HG03457 (cell line): Measurements from ENCODE around the gene ANKRD33B.

Source experiments
- ATAC-seq: cut with Tn5 transposase; IDR thresholded peaks from one replicate; pipeline ENCODE4 v1.9.1; 2021; ENCODE audit warnings: moderate number of reproducible peaks; ENCODE audit not compliant: unreplicated experiment

Gene ANKRD33B

DNA sequence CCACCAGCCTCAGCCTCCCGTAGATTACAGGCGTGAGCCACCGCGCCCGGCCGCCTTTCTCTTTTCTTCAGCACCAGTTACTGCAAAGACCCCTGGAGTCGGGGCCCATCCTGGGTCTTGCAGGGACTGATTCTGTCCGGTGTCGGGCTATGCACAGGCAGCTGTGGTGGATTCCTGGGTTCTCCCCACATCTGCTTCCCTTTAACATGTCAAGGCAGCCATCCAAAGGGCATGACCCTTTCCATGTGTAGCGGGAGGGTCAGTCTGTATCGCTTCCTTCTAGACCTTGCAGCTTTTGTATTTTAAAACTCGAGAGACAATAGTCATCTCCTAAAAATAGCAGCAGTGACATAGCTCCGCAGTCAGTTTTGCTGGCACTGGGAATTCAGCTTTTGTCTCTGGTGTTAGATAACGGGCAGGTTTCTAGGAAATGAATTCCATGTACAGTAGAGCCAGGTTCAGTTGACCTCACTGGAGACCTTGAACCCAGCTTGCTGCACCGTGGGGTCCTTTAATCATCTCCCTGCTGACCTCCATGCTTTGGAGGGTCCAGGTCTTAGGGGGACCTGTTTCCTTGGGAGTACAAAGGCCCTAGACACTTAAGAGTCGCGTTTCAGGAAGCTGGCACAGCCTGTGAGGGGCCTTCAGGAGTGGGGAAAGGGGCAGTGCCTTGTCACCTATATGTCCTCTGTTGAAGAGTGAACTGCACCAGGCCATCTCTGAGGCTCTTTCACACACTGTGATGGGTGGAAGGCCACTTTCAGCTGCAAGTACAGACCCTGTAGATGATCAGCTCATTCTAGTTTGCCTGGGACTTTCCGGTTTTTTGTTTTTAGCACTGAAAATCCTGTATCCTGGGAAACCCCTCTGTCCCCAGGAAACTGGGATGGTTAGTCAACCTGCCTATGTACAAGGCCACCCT, 13.8 kb downstream of the ANKRD33B start:
- peak; percentile 44 for ATAC-seq

DNA sequence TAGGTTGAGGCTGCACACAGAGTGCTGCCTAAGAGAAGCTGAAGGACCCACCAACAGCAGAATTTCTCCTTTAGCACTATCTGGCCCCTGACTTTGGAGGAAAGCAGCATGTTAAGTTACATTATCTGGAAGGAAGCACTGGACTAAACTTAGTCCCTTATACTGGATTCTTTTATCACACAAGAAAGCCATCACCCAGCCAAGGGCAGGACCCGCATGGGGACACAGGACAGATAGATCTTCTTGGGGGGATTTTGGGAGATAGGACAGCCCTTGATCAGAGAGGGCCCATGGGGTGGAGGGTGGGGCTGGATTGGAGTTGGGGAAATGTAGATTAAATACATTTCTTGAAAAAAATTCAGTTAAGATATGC, 14.4 kb downstream of the ANKRD33B start:
- no peak for ATAC-seq

DNA sequence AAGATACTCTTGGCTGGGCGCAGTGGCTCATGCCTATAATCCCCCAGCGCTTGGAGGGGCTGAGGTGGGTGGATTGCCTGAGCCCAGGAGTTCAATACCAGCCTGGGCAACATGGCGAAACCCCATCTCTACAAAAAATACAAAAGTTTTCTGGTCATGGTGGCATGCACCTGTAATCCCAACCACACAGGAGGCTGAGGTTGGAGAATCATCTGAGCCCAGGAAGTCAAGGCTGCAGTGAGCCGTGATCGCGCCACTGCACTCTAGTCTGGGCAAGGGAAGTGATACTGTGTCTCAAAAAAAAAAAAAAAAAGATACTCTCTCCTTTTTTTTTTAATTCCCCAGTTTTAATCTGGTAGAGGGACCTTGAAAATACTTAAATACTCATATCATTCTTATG, 15.0 kb downstream of the ANKRD33B start:
- ATAC-seq: no peak

DNA sequence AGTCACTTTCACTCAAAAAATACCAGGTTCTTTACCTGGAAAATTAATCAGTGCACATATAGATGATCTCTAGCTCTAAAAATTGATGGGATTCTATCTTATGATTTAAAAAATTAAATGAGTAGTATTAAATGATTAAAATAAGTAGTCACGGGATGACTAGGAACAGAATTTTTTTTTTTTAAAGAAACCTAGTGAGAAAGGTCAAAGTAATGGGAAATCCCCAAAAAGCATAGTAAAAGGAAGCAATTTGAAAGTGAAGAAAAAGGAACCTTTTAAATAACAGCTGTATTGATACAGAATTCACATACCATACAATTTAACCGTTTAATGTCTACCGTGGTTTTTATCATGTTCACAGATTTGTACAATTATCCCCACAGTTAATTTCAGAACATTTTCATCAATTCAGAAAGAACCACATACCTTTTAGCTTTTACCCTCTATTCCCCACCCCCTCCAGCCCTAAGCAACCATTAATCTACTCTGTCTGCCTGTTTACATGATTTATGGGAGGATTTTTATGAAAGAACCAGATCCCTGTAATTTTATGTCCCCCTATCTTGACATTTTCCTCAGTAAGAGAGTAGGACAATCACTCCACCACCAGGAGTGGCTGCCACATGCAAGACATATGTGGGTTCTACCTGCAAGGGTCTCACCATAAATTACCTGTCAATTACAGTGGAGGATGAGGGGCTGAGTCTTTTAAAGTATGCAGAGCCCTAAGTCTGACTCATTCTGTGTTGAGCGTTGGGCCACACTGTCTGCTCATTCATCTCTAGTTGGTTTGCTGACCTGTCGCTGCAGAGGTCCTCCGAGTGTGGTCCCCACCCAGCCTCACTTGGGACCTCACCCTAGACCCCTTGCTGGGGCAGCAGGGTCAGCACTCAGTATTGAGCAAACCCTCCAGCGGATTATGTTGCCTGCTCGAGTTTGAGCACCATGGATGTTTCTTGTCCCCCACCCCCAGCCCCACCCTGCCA, 16.0 kb downstream of the ANKRD33B start:
- ATAC-seq: no peak

DNA sequence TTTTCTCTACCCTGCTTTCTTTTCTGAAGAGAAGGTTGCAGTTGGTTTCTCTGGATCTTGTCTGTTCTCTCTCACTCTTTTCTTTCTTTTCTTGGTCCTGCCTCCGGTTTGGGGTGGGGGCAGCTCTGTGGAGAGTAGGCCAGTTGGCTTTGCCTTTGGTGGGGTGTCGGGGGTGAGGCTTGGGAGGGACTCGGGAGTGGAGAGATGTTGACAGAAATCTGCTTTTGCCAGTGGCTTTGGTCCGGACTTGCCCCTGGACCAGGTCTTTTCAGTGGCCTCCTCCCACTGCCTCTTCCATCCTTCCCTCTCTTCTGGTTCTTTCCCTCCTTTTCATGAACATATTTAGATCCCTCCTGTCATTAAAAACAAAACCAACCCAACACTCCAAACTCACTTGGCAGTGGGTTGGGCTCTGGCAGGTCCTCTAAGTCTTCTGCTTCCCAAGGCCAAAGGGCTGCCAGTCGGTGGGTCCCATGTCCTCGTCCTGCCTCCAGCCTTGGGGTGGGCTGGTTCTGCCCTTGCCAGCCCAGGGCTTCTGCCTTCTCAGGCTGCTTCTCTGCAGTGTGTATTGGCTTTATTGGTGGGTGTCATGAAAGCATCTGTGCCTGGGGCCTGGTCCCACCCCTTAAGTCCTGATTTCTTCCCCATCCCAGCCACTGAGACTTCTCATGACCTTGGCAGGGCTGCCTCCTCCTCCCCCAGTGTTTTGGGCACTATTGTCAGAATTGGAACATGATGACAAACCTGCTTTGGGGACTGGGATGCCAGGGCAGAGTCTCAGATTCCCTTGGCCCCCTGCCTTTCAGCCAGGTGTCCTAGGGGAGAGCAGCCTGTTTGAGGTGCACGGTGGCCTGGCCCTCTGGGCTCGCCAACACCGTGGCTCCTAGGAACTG, 16.9 kb downstream of the ANKRD33B start:
- no peak for ATAC-seq

DNA sequence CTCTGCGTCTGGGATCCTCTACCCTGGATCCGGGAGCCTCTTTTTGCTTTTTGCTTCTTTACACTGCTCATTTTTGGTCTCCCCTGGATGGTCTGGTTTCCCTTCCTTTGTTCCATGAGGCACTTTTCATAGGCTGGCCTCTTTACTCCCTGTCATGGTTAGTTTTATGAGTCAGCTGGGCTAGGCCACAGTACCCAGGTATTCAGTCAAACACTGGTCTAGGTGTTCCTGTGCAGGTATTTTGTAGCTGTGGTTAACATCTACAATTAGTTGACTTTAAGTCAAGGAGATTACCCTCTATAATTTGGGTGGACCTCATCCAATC, 17.5 kb downstream of the ANKRD33B start:
- ATAC-seq: no peak

DNA sequence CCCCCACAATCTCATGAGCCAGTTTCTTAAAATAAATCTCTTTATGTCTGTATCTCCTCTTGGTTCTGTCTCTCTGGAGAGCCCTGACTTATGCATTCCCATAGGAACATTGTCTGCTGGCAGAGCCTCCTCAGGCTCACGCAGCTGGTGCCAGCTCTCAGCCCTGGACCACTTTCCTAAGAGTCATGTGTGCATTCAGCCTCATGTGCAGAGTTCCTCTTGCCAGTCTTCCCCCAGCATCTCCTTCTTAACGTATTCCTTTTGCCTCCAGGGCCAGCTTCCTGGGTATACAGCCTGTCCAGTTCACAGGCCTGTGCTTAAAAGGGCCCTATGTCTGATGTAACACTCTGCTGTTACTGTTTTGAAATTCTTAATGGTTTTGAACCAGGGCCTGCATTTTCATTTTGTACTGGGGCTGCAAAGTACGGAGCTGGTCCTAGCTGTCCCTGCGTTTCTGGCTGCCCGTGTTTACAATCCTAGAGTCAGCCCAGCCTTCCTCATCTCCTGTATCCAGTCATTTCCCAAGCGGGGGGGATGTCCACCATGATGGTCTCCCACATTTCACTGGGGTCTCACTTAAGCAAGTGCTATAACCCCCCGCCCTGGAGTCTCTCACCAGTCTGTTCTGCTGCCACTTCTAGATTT, 18.1 kb downstream of the ANKRD33B start:
- ATAC-seq: no peak

DNA sequence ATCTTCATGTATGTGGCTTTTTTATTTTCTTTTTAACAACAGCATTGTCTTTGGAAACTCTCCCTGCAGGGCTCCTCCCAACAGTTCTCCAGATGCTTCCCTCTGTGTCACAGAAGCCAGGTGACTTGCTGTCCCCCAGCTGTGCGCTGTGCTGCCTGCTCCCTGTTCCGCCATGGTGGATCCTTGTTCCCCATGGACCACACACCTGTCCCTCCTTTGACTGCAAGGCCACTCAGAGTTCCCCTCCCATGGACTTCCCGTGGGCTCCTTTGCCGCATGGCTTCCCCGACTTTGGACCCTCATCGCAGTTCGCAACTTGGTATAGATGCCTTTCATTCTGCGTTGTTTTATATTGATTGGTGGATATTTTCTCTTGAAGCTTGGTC, 18.6 kb downstream of the ANKRD33B start:
- ATAC-seq: no peak

DNA sequence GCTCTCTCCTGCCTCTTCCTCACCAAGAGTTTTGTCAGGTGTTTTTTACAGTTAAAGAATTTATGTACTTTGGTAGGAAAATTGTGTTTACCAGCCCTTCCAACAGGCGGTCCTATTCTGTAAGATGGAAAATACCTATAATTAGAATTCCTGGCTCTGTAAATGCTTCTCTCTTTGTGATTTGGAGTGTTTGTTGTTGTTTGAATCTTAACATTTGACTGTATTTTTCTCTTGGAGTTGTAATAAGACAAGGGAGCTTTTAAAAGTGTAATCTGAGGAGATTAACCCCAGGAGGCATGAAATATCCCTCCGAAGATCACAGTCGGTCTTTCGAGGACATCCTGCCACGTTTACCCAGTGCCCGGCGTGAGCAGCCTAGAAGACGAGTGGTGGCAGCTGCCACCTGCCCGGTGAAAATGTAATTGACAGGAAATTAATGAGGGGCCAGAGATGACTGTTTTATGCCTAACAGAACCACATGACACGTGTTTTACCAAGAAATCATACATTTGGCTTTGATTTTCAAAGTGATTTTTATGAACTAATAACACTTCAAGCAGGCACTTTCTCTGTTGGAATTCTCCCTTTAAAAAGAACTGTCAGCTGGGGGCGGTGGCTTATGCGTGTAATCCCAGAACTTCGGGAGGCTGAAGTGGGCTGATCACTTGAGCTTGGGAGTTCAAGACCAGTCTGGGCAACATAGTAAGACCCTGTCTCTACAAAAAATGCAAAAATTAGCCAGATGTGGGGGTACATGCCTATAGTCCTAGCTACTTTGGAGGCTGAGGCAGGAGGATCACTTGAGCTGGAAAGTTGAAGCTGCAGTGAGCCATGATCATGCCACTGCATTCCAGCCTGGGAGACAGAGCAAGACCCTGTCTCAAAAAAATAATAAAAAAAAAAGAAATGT, 20.0 kb downstream of the ANKRD33B start:
- ATAC-seq: no peak

DNA sequence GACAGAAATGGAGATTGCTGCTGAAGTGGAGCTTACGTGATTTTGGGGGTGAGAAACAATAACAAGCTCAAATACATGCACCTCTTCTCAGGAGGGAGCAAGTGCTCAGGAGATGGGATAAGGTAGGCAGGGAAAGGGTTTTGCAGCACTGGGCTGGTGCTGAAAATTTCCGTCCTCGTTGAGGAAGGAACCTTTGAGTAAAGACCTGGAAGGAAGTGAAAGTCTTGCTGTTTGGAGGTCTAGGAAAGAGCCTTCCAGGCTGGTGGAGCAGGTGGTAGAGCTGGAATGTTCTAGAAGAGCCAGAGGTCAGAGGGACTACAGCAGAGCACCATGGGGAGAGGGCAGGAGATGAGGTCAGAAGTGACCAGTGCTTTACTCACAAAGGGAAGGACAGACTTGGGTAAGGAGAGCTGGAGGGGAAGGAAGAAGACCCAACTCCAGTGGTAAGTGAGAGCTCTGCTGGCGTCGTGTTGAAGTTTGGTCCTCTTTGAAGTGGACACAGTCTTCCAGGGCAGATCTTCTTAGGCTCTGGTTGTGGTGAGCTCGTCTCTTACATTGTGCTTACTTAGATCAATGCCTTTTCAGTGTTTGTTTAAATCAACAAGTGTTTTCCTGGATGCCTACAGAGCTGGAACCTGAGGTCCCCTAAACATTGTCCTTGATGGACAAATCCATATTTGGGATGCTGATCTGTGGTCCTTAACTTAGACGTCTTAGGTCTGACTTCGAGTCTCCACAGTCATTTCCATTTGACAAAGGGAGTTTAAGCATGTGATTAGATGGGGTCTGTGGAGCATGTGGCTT, 21.0 kb downstream of the ANKRD33B start:
- no peak for ATAC-seq

DNA sequence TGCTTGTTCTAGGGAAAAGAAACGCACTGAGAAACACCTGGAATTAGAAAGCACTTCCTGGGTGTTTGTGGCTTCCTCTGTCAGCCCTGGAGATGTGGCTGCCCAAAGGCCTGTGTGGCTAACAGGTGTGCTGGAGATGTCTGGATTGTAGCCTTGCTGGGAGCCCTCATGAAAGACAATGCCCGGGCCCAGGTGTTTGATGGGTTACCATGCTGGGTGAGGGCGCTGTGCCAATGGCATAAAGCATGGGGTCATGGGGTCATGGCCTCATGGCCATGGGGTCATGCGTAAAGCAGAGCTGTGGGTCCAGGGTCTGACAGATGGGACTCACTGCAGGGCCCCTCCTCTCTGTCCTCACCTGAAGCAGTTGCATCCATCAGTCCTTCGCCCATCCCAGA, 21.6 kb downstream of the ANKRD33B start:
- ATAC-seq: no peak

DNA sequence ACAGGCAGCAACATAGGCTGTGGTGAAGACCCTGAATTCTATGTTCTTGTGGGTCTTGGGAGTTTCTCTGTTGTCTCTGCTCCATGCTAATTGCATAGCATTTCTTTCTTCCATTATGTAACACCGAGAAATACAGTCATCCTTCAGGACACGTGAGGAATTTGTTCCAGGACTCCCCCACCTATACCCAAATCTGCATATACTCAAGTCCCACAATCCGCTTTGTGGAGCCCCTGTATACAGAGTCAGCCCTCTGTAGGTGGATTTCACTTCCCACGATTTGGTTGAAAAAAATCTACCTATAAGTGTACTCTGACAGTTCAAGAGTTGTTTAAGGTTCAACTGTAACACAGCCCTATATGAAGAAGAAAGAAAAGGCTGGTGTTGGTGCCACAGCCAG, 22.1 kb downstream of the ANKRD33B start:
- no peak for ATAC-seq

DNA sequence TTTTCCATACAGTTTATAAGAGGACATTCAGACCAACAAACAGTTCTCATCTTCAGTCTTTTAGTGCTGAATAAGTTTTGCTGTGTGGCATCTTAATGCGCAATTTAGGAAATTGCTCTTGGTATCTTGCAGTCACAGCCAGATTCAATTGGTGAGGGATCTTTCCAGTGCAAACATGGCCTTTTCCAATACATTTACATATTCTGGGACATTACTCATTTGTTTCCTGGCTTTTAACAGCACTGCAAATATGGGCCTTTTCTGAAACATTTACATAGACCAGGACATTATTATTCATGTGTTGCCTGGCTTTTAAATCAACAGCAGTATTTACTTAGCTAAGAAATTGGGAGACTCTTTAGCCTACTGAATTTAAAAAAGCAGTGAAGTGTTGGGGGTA, 22.7 kb downstream of the ANKRD33B start:
- no peak for ATAC-seq

DNA sequence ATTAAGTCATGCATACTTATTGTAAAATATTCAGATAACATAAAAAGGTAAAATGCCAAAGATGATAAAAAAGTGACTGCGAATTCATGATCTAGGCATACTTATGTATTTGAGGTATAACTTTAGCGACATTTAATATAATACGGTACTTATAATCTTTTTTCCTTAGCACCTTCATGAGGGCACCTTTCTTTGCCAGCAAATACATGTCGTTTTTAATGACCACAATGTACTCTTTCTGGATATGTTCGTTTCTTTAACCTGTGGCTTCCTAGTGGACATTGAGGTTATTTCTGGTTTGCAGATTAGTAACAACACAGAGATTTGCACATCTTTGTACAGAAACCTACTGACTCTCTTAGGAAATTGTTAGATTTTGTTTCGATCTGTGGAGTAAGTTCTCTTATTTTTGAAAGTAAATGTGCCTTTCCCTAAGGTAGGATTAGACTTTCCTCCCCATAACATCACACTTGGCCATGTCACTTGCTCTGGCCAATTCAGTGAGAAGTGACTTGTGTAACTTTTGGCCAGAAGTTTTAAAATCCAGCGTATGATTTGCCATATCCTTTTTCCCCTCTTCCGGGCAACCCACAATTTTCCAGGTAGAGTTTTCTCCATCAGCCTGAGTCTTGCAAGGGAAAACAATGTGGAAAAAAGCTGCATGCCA, 24.4 kb downstream of the ANKRD33B start:
- ATAC-seq: no peak

DNA sequence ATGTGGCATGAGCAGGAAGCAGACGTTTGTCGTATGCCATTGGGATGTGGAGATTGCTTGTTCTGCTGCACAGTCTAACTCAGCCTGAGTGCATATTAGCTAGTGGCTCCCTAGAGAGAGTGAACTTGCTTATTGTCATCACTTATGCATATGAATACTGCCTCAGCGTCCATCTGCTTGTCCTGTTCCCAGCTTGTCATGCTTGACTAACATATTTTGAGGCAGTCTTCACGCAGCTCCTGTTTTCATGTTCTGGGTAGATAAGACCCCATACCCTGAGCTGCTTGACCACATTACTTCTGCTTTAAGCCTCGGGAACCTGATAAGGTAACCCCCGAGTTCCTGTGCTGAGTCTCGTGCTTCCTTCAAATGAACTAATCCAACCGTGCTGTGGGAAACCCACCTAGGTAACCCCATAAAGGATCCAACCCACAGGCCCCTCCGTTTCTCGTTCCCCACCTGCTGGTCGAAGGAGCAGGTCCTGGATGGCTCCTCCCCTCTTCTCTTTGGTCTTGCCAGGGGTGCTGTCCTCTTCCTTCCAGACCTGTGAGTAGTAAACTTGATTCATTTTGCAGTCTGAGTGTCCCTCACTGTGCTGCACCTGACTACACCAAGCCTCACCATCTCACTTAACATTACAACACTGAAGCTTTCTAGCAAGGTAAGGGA, 25.0 kb downstream of the ANKRD33B start:
- ATAC-seq: no peak

DNA sequence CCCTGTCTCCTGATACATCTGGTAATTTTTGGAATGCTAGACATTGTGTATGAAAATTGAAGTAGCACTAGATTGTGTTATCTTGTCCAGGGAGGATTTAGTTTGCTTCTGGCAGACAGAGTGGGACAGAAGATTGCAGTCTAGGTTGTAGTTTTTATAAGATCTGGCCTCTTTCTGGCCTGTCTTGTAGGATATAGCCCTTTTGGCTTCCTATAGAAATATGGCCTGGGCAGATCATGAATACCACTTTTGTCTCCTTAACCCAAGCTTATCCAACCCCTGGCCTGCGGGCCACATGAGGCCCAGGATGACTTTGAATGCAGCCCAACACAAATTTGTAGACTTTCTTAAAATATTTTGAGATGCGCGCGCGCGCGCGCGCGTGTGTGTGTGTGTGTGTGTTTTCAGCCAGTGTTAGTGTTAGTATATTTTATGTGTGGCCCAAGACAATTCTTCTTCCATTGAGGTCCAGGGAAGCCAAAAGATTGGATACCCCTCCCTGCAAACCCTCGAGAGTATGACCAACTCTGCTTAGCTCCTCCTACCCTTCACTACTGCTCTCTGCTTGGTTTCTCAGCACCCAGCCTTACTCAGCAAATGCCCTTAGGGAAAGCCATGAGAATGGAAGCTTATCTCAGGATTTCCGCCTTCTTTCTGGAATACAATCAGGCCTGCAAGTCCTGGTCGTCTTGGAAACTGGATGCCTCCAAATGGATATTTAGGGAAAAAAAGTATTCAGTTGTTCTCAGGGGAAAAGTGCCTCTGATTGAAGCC, 26.5 kb downstream of the ANKRD33B start:
- ATAC-seq: no peak

DNA sequence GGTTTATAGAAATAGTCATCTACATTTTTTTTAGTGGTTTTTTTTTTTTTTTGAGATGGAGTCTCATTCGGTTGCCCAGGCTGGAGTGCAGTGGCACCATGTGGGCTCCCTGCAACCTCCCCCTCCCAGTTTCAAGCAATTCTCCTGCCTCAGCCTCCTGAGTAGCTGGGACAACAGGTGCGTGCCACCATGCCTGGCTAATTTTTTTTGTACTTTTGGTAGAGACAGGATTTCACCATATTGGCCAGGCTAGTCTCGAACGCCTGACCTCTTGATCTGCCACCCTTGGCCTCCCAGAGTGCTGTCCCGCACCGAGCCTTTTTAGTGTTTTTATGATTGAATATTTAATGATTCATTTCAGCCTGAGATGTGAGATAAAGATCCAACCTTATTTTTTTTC, 27.3 kb downstream of the ANKRD33B start:
- ATAC-seq: no peak
